Amniotic epithelial cell (primary cell): Measurements from ENCODE around the gene URB2.
"Not testable (repeated sequence)": the region's sequence is repeated elsewhere in the genome, so short reads cannot be mapped to it uniquely, and the experiment has no call there.

Experiments
- DNase-seq: peaks from one replicate; pipeline ENCODE4 v3.0.0-alpha.2; 2010; ENCODE audit warnings: low read depth

URB2 gene

DNA sequence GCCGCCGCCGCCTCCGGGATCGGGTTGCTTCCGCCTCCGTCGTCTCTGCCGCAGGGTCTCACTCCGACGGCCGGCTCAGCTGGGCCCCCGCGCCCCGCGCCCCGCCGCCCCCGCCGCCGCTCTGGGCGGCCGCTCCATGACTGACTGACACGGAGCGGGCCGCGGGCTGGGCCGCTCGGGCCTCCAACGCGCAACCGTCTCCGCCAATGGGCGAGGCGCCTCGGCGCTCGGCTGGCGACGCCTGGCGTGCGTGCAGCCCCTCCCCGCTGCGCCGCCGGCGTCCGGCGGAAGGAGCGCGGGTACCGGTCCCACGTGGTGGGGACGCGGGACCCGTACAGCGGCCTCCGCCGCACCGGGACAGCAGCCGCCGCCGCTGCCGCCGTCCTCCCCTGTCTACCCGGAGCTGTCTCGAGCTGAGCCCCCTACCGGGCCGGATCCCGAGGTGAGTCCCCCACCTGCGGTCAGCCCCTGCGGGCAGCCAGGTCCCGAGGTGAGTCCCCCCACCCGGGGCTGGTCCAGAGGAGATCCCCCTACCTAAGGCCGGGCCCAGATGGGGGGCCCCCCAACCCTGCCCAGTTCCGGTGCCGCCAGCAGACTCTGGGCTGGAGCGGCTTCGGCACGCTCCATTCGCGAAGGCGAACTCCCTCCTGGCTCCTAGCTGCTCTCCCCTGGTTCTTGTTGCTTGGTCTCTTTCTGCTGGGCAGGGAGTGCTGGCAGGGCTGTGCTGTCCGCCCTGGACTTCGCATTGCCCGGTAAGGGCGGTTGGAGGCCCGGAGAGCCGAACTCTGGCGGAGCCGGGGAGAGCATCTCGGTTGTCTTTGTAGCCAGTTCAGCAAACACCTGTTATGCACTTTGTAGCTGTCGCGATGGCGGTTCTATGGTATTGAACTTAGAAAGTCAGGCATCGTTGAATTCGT, at the start of gene URB2, which contains the start of gene TAF5L:
TSS of gene URB2 (plus strand) at position 333 of the 917 bp plus-strand sequence. CDS start 1,387 bp downstream, outside the sequence.
TSS of gene TAF5L (minus strand) at position 208 of the 917 bp plus-strand sequence. CDS start 11,640 bp downstream, outside the sequence.
- DNase-seq: peak; percentile 86

DNA sequence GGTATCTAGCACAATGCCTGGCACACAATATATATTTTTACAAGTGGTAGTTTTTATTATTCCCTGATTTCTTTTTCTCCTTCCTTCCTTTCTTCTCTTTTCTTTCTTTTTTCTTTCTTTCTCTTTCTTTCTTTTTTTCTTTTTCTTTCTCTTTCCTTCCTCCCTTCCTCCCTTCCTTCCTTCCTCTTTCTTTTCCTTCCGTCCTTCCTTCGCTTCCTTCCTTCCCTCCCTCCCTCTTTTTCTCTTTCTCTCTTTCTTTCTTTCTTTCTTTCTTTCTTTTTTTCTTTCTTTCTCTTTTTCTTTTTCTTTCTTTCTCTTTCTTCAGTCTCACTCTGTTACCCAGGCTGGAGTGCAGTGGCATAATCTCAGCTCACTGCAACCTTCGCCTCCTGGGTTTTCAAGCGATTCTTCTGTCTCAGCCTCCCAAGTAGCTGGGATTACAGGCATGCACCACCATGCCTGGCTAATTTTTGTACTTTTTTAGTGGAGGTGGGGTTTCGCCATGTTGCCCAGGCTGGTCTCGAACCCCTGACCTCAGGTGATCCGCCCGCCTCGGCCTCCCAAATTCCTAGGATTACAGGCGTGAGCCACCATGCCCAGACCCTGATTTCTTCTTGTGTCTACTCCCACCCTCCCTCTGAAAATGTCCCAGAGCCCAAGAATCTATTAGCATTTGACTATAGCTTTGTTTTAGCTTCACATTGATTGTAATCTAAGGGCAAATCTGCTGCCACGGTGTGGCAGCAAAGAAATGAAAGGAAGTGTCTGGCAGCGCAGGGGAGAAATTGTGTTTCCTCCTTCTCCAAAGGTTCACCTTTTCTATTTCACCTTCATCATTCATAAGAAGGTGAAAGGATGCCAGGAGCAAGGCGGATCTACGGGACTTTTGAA, 47.6 kb upstream of the URB2 start:
- DNase-seq: no peak

DNA sequence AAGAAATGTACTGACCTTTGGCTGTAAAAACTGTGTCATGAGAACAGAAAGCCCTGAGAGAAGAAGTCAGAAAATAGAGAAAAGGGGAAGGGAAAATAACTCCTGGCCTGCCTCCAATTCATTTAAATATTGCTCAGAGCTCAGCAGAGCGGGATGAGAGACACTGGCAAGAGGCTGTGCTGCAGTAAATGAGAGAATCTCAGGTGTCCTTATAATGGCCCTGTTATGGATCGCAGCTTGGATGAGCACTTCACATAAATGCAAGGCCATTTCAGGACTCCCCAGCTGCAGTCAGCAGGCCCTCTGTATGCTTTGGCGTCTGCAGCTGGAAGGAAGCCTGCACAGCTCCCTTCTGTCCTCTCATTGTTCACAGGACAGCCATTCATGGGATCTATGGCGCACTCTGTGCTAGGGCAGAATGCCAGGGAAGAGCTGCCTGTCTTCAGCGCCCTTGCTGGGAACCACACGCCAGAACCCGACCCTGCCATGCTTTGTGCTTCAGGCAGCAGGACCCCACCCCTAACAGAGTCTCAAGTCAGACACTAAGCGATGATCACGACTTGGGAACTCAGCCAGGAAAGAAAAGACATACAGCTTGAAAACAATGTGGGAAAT, 46.9 kb upstream of the URB2 start:
- DNase-seq: no peak

DNA sequence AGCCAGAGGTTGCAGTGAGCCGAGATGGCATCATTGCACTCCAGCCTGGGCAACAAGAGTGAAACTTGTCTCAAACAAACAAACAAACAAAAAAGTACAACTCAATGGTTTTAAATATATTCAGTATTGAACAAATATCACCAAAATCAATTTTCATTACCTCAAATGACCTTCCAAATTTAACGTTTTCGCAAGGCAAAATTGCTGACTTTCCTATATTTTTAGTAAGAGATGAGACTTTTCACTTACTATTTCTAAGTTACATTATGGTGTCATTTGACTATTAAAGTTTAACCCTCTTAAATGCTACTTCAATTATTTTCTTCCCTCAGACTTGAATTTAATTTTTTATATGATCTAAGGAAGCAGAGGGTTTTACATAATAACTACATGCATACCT, 44.6 kb upstream of the URB2 start:
- no peak for DNase-seq

DNA sequence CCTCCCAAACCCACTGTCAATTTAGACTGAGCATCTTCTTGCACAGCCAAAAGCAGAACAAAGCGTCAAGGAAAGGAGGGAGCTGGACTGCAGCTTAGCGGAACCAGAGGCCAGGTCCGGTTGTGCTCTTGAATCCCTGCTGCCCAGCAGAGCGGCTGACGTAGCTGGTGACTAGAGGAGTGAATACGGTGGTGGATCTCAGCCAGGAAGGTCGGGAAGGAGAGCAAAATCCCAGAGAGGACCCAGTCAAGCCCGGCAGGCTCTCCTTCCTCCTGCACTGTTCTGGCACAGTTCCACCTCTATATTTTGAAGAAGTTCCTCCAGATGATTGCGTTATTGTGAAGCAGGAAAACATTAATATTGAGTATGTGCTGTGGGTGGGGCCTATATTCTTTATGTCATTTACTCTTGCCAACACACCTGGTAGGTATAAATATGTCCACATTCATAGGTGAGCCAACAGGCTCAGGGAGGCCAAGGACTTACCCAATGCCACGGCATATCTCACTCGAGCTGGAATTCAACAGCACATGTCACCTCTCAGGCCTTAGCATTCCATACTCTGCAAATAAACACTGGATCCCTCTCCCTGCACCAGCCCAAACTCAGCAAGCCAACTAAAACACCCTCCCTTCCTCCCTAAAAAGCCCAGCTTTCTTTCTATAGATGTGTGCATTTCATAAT, 43.9 kb upstream of the URB2 start:
- no peak for DNase-seq

DNA sequence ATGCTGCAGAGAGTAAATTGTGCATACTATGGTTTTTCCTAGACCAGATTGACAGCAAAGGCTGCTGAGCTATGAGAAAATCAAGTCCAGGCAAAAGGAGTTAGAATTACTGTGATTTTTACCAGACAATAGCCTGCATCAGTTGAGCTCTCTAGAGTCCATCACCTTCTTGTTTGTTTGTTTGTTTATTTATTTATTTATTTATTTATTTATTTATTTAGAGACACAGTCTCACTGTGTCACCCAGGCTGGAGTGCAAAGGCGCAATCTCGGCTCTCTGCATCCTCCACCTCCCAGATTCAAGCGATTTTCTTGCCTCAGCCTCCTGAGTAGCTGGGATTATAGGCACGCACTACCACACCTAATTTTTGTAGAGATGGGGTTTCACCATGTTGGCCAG, 43.3 kb upstream of the URB2 start:
- DNase-seq: no peak

DNA sequence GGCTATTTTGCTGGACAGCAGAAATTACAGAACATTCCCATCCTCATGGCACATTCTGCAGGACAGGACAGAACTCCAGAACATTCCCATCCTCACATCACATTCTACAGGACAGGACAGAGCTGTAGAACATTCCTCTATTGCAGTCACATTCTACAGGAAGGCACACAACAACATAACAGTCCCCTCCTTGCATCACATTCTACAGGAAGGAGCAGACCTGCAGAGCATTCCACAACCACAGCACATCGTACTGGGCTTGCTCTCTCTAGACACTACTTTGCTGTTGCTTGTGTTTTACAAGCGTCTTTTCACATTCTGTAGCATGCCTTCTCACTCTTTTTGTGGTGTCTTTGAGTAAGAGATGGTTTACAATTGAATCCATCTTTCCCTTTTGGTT, 40.7 kb upstream of the URB2 start:
- peak; percentile 12 for DNase-seq

DNA sequence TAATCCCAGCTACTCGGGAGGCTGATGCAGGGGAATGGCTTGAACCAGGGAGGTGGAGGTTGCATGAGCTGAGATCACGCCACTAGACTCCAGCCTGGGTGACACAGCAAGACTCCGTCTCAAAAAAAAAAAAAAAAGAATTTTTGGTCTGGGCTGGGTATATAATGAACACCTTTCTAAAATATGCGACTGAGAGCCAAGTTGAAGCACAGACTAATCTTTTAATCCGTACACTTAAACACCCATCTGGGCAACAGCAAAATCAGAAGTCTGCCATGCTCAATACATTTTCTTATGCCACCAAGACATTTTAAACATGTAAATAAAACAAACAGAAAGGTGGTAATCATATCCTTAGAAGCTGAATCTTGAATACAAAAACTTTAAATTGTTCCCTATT, 35.9 kb upstream of the URB2 start:
- no peak for DNase-seq

DNA sequence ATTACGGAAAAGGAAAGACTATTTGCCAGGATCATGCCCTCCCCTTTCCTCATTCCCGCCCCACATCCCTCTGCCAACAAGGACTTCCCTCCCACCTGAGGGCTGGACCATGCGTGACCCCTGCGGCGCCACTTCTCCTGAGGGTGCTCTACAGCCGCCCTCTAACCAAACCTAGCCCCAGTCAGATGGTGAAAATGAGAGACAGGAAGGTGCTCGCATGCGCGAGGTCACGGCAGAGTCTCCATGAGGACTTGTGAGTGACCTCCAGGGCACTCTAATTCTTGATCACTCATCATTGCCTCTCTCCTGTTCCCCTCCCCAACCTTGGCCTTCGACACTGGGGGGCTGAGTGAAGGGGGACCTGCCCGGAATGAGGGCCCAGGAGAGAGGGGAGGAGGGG, 32.2 kb upstream of the URB2 start:
- no peak for DNase-seq

DNA sequence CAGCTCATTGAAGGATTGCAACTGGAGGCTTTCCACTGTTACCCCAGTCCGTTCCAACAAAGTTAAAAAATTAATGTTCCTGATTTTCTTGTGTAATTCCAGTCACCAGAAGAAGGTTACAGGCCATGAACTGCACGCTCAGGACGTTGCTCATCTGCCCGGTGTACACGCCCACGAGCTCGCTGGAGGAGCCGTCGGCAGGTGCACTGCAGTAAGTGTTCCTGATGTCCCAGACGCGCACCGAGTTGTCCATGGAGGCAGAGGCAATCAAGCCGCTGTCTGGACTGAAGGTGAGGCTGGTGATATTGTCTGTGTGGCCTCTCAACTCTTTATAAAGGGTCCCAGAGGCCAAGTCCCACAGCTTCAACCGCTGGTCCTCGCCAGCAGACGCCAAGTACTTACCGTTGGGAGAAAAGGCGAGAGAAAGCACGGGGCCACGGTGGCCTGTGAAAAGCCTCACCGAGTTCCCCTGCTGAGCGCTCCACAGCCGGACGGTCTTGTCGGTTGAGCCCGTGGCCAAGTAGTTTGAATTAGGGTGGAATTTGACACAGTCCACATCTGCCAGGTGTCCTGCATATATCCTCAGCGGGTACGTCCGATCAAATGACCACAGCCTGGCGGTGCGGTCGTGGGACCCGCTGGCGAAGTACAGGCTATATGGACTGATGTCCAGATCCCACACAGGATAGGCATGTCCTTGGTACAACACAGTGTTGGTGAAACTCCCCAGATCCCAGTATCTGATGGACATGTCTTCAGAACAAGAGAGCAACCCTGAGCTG, 31.6 kb upstream of the URB2 start:
- DNase-seq: no peak

DNA sequence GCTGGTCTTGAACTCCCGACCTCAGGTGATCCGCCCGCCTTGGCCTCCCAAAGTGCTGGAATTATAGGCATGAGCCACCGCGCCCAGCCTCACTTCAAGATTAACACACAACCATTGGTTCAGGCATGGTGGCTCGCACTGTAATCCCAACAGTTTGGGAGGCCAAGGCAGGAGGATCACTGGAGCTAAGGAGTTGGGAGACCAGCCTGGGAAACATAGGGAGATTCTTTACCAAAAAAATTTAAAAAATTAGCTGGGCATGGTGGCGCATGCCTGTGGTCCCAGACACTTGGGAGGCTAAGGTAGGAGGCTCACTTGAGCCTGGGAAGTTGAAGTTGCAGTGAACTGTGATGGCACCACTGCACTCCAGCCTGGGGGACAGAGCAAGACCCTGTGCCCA, 30.2 kb upstream of the URB2 start:
- DNase-seq: not testable (repeated sequence)

DNA sequence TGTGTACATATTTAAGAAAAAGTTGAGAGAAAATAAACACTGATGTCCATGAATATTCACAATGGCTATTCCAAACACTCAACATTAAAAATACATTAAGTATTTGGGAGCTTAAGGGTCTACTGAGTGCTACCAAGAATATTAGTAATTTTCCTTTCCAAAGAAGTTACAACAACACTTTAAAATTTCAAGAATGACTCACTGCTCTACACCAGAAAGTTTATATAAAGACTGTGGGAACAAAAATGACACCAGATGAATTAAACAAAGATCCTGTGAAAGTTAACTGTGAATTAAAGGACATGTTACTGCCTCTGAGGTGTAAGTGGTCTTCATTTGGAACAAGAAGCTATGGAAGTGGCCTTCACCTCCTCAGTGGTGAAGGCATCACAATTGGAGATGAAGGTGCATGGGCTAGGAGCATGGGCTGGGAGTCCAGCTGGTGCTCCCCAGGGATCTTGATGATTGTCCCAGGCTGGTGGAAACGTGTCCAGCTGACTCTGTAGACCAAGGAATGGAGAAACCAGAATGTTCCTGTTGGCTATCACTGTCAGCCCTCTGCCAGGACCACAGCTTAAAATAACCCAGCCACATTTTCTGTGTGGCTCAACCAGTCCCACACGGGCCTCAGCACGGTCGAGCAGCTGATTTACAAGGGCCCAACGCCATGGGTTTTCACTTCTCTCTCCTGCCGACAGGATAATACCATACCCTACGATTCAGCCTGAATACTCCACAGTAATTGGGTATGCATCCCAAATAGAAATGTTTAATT, 28.9 kb upstream of the URB2 start:
- DNase-seq: peak; percentile 53

DNA sequence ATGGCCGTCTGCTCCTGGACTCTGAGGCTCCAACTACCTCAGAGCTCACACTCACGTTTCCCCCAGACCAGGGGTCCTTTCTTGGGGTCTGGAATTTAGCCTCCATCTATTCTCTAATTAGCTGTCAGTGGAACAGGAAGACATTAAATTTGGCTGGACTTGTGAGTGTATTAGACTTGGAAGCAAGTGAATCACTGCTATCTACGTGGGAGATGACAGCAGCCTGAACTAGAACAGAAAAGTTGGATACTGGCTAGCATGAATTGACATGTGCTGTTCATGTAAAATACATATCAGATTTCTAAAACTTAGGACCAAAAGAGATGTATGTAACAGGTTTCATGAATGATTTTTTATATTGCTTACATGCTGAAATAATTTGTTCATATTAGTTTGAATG, 28.2 kb upstream of the URB2 start:
- peak; percentile 42 for DNase-seq

DNA sequence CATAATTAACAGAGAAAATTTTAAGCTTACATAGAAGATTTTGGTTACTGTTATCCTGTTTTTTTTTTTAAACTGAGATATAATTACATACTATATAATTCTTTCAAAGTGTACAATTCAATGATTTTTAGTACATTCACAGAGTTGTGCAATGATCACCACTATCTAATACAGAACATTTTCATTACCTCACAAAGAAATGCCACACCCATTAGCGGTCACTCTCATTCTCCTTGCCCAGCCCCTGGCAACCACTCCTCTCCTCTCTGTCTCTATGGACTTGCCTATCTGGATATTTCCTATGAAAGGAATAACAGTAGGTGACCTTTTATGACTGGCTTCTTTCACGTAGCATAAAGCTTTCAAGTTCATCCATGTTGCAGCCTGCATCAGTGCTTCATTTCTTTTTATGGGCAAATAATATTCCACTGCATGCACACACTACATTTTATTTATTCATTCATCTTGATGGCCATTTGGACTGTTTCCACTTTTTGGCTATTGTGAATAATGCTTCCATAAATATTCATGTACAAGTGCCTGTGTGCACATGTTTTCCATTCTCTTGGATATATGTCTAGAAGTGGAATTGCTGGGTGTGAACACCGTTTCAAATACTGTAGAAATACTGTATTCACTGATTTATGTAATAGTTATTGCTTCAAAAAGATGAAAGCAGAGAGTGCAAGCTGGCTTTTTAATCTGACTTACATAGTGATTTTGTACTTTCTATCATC, 26.7 kb upstream of the URB2 start:
- peak; percentile 11 for DNase-seq

DNA sequence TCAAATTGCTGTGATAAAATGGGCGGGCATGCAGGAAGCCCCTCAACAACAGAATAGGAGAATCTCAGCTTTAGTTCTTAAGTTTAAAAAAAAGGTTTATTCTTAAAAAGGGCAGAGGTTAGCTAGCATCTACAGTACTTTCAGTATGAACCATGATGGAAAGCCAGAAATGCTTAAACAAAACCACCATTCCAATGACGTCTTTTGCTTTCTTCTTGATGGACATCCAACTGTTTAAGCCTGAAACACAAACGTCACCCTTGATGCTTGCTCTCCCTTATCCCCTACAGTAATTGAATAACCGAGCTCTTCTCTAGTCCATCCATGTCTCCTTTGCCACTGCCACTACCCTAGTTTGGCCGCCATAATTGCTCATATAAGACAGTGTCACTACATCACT, 25.8 kb upstream of the URB2 start:
- DNase-seq: no peak

DNA sequence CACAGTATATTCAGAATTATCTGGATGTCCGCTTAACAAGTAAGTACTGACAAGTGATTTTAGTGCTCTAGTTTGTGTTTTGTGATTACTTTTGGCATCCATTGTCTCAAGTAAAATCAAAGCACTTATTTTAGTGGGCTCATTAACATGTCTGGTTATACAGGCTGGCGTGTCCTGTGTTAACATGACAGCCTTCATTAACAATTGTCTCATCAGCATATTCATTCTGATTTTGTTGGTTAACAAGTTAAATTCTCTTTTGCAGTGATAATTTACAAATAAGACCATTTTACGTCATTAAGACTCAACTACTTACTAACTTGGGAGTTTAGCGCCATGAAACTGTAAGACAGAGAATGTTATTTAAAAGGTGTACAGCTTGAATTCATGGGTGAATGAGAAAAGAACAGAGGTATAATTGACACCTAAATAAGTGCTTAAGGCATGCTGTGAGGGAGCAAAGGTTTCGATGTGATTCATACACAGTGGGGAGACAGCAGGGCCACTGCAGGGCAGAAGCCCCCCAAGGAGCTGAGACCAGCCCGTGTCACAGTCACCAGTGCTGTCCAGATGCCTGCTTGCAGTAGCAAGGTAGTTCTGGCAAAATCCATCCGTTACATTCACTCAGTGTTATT, 22.6 kb upstream of the URB2 start:
- no peak for DNase-seq

DNA sequence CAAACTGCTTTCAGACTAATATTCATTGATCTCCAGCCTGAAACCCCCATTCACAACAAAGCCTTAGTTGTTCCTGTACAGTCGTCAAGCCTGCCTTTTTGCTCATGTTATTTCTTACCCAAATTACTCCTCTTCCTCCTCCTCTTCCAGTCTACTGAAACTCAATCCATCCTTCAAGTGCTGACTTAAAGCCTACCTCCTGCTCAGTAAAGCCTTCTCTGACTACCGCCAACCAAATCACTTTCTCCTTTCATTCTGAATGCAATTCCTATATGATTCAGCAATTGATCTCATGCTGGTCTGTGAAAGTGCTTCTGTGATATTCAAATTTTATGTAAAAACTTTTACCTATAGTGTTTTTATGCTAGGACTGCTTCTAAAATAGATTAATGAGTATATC, 18.7 kb upstream of the URB2 start:
- DNase-seq: no peak

DNA sequence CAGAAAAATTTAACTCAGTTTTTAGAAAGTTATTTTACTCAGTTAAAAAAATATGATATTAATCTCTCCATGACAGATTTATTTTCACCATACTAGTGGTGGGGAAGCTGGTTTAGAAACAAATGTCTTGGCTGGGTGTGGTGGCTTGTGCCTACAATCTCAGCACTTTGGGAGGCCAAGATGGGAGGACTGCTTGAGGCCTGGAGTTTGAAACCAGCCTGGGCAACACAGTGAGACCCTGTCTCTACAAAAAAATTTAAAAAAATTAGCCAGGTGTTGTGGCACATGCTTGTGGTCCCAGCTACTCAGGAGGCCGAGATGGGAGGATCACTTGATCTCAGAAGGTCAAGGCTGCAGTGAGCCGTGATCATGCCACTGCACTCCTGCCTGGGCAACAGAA, 17.5 kb upstream of the URB2 start:
- DNase-seq: no peak

DNA sequence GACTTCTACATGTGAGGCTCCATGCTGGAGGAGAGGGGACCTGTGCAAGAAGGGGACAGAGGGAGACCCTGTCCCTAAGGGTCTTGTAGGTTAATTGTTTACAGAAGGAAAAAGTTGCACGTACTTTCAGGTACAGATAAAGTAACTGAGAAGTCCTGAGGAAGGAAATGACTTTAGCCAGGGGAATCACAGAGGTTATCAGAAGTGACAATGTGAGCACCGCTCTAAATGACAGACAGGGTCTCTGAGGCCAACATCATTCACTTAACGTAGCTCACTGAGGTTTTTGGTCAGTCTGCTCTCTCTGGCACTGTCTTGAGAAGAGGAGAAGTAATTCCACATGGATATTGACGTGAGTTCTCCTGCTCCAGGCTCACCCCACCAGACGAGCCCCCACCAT, 12.1 kb upstream of the URB2 start:
- no peak for DNase-seq
